GM21447 (cell line): Measurements from ENCODE around the gene GNAT1.

Experiments used
- ATAC-seq: cut with Tn5 transposase; IDR thresholded peaks from one replicate; pipeline ENCODE4 v1.9.1; 2021; ENCODE audit not compliant: unreplicated experiment

The GNAT1 gene

DNA sequence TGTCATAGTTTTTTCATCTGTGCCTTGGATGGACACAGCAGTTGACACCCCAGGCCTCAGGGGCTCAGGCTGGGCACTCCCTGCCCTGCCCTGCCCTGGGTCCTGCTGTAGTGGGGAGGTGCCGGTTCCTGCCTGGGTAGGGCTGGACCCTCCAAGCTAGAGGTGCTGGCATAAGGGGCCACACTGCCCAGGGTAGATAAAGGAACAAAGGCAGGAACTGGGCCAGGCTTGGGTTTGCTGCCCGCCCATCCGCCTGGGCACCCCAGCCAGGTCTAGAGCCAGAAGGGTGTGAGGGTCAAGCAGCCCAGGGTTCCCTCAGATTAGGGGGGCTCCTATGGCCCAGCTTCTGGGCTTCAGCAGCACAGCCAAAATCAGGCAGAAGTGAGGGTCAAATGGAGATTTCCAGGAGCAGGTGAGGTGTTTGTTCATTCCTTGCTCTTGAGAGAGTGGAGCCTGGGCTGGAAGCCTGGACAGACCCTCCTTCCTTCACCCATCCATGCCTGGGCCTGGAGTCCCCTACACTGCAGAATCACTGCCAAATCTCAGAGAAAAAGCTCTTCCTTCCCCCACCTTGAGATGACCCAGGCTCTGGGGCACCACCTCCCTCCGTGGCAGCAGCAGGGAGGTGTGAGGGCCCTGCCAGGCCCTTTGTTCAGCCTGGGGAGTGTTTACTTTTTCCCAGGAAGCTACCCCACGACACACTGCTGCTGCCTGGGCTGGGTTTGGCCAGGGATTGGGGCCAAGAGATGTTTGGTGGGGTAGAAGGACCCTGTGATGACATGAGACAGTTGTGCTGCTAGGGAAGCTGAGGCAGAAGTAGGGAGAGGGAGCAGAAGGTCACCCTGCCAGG, 29.2 kb upstream of the GNAT1 start:
- ATAC-seq = no peak

DNA sequence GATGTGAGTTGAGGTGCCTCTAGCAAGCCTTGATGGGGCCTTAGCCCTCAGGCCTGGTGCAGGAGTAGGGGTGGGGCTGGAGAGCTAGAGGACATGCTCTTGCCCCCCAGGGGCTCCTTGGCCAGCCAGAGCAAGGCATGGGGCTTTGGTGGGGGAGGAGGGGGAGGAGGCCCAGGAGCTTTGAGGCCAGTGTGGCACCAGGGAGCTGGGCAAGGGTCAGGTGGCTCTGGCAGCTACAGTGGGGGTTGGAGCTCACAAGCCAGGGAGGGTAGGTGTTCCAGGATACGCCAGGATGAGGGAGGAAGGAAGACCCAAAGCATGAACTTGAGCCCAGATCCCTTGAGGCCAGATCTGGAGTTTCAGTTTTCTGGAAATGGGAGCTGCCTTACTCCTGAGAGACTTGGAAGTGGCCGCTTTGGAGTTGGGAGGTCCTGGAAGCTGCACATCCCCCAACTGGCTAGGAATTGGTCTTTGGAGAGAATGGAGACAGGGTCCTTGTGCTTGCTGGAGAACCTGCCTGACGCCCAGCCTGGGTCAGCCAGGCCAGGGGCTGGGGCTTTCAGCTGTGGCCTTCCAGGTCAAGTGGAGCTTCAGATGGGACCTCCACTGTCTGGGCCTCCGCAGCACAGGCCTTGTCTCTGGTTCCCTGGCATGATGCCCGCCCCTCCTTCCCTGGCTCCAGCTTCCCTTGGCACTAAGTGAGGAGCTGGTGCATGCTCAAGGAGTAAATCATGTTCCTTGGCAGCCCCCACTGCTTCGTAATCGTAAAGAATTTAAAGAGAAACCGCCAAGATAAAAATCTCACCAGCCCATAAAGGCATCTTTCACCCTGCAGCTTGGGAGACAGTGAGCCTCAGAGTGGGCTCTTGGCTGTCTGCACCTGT, 27.6 kb upstream of the GNAT1 start:
- ATAC-seq = no peak

DNA sequence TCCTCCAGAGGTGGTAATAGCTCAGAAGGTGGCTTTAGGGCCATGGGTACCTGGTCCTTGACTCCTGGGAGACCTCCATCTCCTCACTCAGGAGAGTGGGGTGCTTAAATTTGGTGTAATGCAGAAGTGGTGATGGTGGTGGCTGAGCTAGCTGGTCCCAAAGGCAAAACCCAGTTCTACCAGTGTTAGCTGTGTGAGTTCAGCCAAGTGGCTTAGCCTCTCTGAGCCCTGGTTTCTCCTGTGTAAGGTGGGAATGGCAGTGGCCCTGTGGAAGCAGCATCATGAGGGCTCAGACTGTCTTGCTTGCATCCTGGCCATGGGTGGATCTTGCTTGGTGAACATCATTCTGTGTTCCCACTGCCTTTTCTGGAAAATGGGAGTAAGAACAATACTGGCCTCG, 26.9 kb upstream of the GNAT1 start:
- no peak for ATAC-seq

DNA sequence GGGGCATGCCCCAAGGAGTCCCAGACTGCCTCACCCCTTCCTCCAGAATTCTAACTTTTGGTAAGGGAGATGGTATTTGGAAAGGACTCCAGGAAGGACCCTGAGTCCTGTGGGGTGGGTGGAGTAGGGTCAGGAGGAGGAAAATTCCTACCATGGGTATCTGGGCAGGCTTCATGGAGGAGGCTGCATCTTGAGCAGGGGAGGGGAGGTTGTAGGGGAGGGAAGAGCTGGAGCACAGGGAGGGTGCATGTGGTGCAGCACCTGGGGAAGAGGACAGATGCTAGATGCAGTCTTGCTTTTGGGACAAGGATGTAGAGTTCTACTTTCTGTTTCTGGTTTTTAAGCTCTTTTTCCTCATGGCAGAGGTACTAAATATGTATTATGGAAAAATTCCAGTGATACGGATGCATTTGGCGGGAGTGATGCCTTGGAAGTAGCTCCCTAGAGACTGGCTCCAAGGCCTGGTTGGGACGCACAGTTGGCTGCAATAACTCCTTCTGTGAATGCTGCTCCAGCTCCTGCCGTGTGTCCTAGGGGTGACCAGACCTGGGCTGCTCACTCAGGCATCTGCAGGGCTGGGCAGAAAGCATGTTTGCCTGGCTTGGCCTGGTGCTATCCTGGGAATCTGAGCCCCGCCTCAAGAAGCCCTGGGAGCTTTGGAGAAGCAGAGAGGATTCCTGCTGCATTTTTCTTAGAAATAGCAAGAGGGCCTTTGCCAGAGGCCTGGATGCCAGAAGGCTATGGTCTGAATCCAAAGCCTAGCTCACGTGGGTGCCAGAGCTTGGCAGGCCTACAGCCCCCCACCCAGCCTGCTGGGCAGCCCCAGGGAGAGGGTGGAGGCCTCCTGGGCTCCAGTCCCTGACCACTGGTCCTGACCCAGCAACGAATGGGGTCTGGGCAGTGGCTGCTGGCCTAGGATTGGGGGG, 26.2 kb upstream of the GNAT1 start:
- no peak for ATAC-seq

DNA sequence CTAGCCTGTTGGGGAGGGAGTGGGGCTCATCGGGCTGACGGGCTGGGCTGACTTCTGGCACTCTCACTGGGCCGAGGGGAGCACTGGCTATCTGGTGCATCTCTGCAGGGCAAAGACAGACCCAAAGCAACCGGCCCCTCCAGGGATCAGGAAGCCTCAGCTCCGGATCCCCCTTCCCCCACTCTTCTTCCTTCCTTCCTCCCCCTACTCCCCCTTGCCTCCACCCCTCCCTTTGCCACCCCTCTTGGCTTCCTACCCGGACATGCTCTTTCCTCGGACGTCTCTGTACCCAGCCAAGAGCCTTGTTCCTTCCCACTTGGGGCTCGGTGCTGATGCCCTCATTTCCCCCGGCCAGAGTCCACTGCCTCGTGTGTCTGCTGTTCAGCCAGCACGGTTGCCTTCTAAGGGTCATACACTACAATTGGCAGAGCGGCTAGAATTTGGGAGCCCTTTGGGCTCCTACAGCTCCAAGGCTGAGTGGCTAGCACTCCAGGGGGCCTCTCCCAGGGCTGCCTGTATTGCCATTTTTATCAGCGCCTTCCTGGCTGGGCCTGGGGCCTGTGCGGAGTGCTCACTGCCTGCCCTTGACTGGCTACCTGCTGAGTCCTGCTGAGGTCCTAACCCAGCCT, 25.4 kb upstream of the GNAT1 start:
- ATAC-seq = no peak

DNA sequence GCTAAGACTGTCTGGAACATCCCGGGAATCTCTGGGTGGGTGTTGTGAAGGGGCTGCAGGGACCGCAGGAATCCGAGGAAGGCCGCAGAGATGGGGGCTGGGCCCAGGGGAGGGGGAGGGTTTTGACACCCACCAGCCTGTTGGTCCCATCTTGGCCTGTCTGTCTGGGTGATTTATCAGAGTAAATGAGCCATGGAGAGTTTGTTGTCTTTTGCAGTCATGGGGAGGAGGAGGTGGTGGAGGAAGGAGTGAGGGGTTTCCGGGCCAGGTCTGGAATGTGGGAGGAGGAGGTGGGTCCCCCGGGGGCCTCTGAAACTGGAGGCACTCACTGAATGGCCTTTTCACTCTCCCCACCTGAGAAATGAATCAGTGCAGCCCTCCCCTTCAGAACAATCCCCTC, 24.8 kb upstream of the GNAT1 start:
- ATAC-seq = no peak

DNA sequence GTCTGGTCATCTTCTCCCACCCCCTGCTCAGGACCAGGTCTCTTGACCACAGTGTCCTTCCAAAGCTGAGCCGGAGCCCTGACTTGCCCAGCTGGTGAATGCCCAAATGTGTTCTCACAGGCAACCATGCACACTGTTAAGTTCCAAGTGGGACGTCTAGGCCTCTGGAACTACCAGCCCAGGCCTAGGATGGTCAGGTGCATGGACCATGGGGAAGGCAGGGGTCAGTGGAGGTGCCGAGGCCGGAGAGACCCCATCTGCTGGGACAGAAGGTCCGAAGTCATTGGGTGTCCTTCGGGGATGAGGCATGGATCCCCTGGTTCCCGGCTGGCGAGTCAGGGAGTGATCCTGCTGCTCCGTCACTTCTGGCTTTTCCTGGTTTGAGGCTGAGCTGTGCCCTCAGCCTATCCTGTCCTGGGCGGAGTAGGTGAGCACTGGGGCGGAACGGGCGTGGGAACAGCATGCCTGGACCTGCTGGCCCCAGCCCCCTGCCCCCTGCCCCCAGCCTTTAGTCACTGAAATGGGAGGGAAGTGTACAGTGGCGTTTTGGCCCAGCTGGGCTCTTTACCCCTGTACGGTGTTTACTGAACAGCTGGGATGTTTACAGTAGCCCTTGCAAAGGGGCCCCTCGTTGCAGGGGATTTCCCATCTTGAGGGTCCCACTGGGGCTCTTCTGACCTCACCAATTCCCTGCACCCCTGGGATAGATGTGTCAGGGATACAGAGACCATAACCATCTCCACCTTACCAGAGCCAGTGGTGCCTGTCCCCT, 24.2 kb upstream of the GNAT1 start:
- no peak for ATAC-seq

DNA sequence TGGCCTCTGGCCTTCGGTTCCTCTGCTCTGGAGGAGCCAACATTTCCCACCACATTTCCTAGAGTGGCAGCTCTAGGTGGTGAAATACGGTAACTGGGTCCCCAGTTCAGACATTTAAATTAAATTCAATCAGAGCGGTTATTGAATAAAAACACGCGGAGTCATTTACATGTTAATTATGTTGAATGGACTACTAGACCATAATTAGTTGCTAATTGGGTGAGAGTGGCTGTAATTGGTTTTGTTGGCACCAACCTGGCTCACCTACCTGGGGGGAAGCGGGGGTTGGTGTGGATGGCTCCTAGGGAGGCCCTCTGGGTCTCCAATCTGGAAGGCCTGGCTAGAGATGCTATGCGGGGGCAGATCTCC, 23.6 kb upstream of the GNAT1 start:
- no peak for ATAC-seq

DNA sequence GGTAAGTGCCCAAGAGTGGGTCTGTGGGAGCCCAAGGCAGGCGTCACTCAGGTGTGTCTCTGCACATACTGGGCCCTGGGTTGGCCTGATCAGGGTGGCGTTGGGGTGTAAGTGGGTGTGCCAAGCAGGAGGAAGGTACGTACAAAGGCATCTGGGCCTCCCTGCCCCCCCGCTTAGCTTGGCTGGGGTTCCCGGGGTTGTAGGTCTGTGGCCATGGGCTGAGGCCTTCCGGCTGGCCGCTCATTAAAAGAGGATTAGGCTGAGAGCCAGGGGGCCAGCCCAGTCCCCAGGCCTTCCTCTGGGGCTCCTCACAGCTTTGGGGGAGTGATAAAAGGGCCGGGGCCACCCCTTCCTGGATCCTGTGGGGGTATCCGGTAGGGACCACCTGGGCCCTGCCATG, 23.0 kb upstream of the GNAT1 start:
- ATAC-seq = no peak

DNA sequence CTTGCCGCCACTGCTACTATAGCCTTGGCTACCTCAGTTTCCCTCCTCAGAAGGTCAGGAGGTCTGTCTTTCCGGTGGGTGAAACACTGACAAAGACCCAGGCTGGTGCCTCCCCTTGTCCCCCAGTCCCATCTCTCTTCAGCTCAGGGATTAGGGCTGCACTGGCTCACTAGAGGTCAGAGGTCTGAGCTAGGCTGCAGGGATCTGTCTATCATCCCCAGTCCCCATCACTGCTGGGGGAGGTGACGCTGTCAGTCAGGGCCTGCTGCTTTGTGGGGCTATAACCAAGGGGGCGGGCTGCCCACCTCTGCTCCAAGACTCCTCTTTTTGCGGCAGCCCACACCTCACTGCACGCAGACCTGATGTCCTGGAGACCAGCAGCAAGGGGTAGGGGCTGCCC, 22.6 kb upstream of the GNAT1 start:
- ATAC-seq = no peak

DNA sequence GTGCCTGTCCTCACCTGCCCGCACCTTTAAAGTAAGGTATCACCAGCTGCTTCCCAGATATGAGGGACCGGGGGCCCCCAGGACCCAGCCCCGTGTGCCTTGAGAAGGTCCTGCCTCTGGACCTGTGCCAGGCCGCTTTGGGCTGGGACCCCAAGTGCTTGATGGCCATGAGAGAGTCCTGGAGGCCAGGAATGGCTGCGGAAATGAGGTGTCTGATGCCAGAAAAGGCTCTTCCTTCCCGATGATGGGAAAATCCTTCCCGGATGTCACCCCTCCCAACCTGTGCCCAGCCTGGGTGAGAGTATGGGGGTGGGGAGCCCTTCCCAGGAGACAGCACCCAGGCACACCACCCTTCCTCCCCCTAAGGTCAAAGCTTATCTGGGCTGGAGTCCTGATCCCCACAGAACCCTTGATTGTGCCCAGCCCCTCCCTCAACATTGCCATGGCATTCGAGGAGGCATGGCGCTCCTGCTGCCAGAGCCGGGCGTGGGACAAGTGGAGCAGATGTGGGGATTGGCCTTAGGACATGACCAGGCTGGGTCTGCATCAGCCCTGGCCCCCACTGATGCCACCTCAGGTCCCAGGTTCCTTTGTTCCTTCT, 22.1 kb upstream of the GNAT1 start:
- ATAC-seq = no peak

DNA sequence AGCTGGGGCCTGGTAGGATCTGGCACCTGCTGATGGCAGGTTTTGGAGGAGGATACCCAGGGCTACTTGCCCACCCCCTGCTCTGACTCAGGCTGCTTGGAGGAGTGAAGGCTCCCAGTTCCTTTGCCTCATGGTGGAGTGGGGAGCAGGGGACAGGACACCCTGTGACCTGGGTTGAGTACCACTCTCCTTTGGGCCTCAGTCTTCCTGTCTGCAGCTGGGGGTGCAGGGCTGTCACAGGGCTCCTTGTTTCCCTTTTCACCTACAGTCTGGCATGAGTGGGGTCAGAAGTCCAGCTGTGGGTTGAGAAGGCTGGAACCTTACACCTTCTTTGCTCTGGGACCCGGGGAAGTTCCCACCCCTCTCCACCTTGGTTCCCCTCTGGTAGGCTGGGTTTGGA, 21.6 kb upstream of the GNAT1 start:
- ATAC-seq = no peak

DNA sequence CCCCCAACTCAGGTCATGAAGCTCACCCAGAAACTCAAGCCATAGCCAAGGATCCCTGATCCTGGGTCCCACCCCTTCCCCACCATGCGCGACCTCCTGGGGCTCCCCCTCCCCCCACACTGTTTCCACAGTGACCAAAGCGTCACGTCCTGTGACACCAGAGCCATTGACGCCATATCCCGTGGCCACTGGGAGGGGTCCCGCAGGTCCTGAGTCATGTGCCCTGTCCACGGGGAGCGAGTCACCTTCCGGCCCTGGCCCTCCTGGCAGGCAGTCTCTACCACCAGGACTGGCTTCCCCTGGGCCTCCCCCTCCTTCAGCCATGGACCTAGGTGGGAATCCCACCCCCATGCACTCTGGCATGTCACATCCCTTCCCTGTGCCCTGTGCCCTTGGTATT, 20.7 kb upstream of the GNAT1 start:
- ATAC-seq = no peak

DNA sequence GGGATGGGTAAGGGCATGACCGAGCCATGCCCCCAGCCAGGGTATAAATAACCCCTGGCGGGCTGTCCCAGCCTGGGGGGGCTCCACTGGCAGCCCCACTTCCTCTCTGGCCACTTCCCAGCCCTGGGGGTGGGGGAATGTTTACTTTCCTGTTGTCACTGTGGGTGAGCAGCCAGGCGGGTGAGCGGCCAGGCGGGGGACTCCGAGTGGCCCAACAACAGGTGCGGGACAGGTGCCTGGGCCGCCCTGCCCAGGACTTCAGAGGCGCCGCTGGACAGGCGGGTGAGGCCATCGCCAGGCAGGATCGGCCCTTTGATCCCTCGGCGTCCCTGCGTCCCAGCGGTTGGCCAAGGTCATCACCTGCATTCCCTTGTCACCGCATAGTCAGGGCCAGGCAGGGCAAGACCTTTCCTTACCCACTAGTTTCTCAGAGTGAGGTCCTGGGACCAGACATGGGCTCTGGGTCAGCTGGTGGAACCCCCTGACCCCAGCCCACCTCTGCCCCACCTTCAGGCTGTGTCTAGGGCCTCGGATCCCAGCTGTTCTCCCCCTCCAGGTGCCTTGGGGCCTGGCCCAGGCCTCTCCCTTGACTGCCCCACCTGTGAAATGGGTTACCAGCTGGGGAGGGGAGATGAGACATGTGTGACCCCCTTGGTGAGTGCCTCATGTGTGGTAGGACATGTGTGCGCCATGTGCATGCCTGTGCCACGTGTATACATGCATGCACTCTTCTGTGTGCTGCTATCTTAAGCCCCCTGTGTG, 19.7 kb upstream of the GNAT1 start:
- no peak for ATAC-seq

DNA sequence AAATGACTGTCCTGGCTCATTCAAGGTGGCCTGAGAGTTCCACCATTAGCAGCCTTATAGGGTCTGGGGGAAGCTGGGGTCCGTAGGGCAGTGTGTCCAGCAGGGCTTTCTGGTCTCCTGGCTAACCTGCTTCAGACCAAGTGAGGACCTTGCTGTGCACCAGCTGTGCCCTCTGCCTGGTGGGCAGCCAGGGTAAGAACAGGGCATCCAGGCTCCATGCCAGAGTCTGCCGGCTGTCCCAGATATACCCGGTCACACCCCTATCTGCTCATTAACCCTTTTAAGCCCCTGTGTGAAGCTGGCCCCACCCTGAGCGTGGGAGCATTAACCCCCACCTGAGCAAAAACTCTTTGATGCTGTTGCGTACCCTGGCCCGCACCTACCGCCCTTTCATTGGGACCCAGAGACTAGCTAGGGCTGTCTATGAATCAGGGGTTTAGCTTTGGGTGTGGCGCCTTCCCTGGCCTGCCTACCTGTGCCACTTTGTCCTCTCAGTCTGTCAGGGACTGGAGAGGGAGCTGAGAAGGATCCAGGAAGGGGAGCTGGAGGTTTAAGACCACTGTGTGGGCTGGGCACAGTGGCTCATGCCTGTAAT, 18.7 kb upstream of the GNAT1 start:
- no peak for ATAC-seq

DNA sequence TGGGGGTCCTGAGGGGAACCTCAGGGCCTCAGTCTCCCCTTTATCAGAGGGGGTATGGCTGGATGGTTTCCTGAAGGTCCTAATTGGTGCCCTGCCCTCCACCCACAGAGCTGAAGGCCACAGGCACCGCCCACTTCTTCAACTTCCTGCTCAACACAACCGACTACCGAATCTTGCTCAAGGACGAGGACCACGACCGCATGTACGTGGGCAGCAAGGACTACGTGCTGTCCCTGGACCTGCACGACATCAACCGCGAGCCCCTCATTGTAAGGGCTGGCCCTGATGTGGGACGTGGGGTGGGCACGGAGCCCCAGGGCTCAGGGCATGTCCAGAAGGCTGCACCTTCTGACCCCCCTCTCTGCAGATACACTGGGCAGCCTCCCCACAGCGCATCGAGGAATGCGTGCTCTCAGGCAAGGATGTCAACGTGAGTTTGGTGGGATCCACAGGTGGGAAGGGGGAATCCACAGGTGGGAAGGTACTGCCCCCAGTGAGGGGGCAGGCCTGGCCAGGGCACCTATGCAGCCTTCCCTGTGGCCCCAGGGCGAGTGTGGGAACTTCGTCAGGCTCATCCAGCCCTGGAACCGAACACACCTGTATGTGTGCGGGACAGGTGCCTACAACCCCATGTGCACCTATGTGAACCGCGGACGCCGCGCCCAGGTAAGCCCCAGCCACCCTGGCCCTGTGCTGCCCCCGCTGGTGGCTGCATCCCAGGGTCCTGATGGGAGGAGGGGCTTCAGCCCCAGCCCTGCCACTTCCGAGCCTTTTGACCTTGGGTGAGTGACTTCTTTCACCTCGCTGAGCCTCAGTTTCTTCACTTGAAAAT, 17.5 kb upstream of the GNAT1 start:
- ATAC-seq = no peak

DNA sequence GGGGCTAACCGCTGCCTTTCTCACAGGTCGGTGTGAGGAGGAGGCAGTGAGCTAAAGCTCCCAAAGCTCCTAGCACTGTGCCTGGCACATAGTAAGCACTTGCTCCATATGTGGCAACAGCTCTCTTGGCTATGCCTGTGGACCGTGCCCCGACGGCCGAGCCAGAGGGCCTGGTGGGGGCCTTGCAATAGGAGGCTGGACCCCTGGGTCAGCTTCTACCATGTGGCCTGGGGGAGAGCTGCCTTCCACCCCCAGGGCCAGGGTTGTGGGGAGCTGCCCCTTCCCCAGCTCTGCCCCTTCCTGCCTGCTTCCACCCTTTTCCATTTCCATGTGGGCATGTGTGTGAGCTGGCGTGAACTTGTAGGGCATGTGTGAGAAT, 16.9 kb upstream of the GNAT1 start:
- no peak for ATAC-seq
